MM.1S (cell line): ENCODE results near the gene PCGF3.
"Not testable (repeated sequence)": the region's sequence is repeated elsewhere in the genome, so short reads cannot be mapped to it uniquely, and the experiment has no call there.

Experiments
- DNase-seq: peaks from one replicate; pipeline ENCODE4 v3.0.0-alpha.2; 2015
- H2AFZ ChIP-seq: fragments of 300-600 bp; sonication (generic); 2 replicates; pipeline ENCODE4 v1.6.0; 2016; ENCODE audit warnings: antibody characterized with exemption, low read length
- H3F3A ChIP-seq: fragments of 300-600 bp; sonication (generic); 2 replicates; pipeline ENCODE4 v1.6.1; 2016; ENCODE audit warnings: mild to moderate bottlenecking, antibody characterized with exemption, low read length, moderate library complexity, mixed read lengths; ENCODE audit not compliant: insufficient read depth
- H3K27ac ChIP-seq: fragments of 300-600 bp; sonication (generic); 2 replicates; pipeline ENCODE4 v1.5.1; 2016; ENCODE audit warnings: mild to moderate bottlenecking, low read length
- H3K27me3 ChIP-seq: fragments of 300-600 bp; sonication (generic); replicated peaks from 2 replicates; pipeline ENCODE4 v1.6.0; 2016; ENCODE audit warnings: low read length; ENCODE audit not compliant: insufficient read depth
- H3K36me3 ChIP-seq: fragments of 300-600 bp; sonication (generic); replicated peaks from 2 replicates; pipeline ENCODE4 v1.6.1; 2016; ENCODE audit warnings: mild to moderate bottlenecking, low read length, mixed read lengths; ENCODE audit not compliant: insufficient read depth
- H3K4me1 ChIP-seq: fragments of 300-600 bp; sonication (generic); 2 replicates; pipeline ENCODE4 v1.6.1; 2016; ENCODE audit warnings: low read length, mixed read lengths
- H3K4me2 ChIP-seq: fragments of 300-600 bp; sonication (generic); 2 replicates; pipeline ENCODE4 v1.6.0; 2016; ENCODE audit warnings: low read depth, low read length
- H3K4me3 ChIP-seq: fragments of 300-600 bp; sonication (generic); 2 replicates; pipeline ENCODE4 v1.5.1; 2016; ENCODE audit warnings: low read length, mixed read lengths
- H3K79me2 ChIP-seq: fragments of 300-600 bp; sonication (generic); 2 replicates; pipeline ENCODE4 v1.6.1; 2016; ENCODE audit warnings: mixed run types, low read length, mixed read lengths
- H3K9ac ChIP-seq: fragments of 300-600 bp; sonication (generic); 2 replicates; pipeline ENCODE4 v1.6.1; 2016; ENCODE audit warnings: low read length, mixed read lengths
- H3K9me2 ChIP-seq: fragments of 300-600 bp; sonication (generic); replicated peaks from 2 replicates; pipeline ENCODE4 v1.6.1; 2016; ENCODE audit warnings: mild to moderate bottlenecking, low read length, mixed read lengths; ENCODE audit not compliant: insufficient read depth
- H3K9me3 ChIP-seq: fragments of 300-600 bp; sonication (generic); replicated peaks from 2 replicates; pipeline ENCODE4 v1.6.1; 2016; ENCODE audit warnings: mild to moderate bottlenecking, low read length, mixed read lengths; ENCODE audit not compliant: insufficient read depth
- H4K20me1 ChIP-seq: fragments of 300-600 bp; sonication (generic); 2 replicates; pipeline ENCODE4 v1.6.1; 2016; ENCODE audit warnings: mild to moderate bottlenecking, low read length, moderate library complexity, mixed read lengths; ENCODE audit not compliant: insufficient read depth
- CTCF ChIP-seq: fragments of 300-600 bp; sonication (generic); IDR thresholded peaks from 2 replicates; pipeline ENCODE4 v1.5.1; 2016; ENCODE audit warnings: antibody characterized with exemption, low read length, mixed read lengths
- EZH2 ChIP-seq: fragments of 300-600 bp; sonication (generic); optimal IDR thresholded peaks from 2 replicates; pipeline ENCODE3; 2017; ENCODE audit warnings: low read depth, mild to moderate bottlenecking, antibody characterized with exemption, low read length, mixed read lengths
- EZH2phosphoT487 ChIP-seq: fragments of 300-600 bp; sonication (generic); IDR thresholded peaks from 2 replicates; pipeline ENCODE4 v1.6.1; 2018; ENCODE audit warnings: antibody characterized with exemption, low read length

The PCGF3 gene

GRCh38 chr4:667545-667925, 38.1 kb upstream of the PCGF3 start:
- no peaks in the 10 kb centered on the region for H4K20me1 ChIP-seq
- H3K27me3 ChIP-seq: no peaks in the 10 kb centered on the region
- no peak overlapping the region for H3K9ac ChIP-seq
- no peak overlapping the region for H2AFZ ChIP-seq
- no peak for DNase-seq
- H3F3A ChIP-seq: no peaks in the 10 kb centered on the region
- no peaks in the 10 kb centered on the region for H3K9me2 ChIP-seq
- H3K79me2 ChIP-seq: no peaks in the 10 kb centered on the region
- H3K36me3 ChIP-seq: no peaks in the 10 kb centered on the region
- H3K4me3 ChIP-seq: no peak overlapping the region
- H3K9me3 ChIP-seq: no peaks in the 10 kb centered on the region
- H3K4me1 ChIP-seq: no peaks in the 10 kb centered on the region
- no peak overlapping the region for H3K27ac ChIP-seq
- TF ChIP-seq EZH2phosphoT487 (no peak), EZH2 (no peak), CTCF (no peak)
- no peak overlapping the region for H3K4me2 ChIP-seq

DNA sequence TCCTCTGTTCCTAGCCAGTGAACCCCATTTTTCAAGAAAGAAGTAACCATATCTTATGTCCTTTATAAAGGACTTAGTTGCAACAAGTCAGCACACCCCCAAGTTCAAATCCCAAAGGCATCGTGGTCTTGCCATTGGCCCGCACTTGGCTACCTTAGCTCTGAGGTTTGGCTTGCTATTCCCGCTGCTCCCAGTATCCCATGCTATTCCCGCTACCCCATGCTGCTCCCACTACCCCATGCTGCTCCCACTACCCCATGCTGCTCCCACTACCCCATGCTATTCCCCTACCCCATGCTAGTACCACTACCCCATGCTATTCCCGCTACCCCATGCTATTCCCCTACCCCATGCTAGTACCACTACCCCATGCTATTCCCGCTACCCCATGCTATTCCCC, 37.4 kb upstream of the PCGF3 start:
- H3K4me2 ChIP-seq, H3K9me3 ChIP-seq, H3F3A ChIP-seq, H4K20me1 ChIP-seq, H3K36me3 ChIP-seq, H3K79me2 ChIP-seq, DNase-seq, H3K27me3 ChIP-seq, H3K9ac ChIP-seq, H3K9me2 ChIP-seq, H3K4me1 ChIP-seq, H3K27ac ChIP-seq, H3K4me3 ChIP-seq, H2AFZ ChIP-seq: not testable (repeated sequence)

GRCh38 chr4:669806-670559, 35.6 kb upstream of the PCGF3 start:
- not testable (repeated sequence) for H3K4me2 ChIP-seq, H3K4me1 ChIP-seq, H3K27ac ChIP-seq, H3K27me3 ChIP-seq, DNase-seq, H3K9ac ChIP-seq, H3K36me3 ChIP-seq, H3K9me2 ChIP-seq, H3K9me3 ChIP-seq, H3F3A ChIP-seq, H4K20me1 ChIP-seq, H3K79me2 ChIP-seq, H2AFZ ChIP-seq, H3K4me3 ChIP-seq

DNA sequence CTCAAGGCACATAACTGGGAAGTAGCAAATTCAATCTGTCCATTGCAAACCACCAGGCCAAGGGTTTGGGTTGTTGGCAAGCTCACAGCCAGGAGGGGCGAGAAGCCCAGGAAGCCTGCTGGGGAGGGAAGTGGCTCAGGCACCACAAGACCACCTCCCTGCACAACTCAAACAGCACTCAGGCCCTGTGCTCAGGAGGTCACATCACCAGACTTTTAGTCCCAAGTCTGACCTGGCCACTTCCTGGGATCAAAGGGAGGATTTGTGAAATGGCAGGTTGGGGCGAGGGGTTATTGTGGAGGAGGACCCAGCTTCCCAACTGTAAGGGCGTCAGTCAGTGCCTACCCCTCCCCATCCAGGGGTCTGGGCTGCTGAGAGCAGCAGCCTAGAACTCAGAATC, 33.9 kb upstream of the PCGF3 start:
- TF ChIP-seq EZH2 (no peak), EZH2phosphoT487 (no peak), CTCF (no peak)
- H3K4me2 ChIP-seq: no peak overlapping the region
- H3K27ac ChIP-seq: no peak overlapping the region
- no peak overlapping the region for H3K4me3 ChIP-seq
- H3K79me2 ChIP-seq: no peaks in the 10 kb centered on the region
- no peak overlapping the region for H2AFZ ChIP-seq
- H3K9me2 ChIP-seq: no peaks in the 10 kb centered on the region
- H3K36me3 ChIP-seq: no peaks in the 10 kb centered on the region
- H3K4me1 ChIP-seq: no peaks in the 10 kb centered on the region
- no peaks in the 10 kb centered on the region for H3K27me3 ChIP-seq
- H3K9ac ChIP-seq: no peak overlapping the region
- DNase-seq: no peak
- H4K20me1 ChIP-seq: no peaks in the 10 kb centered on the region
- H3F3A ChIP-seq: no peaks in the 10 kb centered on the region
- H3K9me3 ChIP-seq: no peaks in the 10 kb centered on the region
